HG02763 (cell line): ENCODE measurements around the gene UBA3.

Source experiments
- ATAC-seq: cut with Tn5 transposase; IDR thresholded peaks from one replicate; pipeline ENCODE4 v1.9.1; 2021; ENCODE audit warnings: mild to moderate bottlenecking, moderate library complexity; ENCODE audit not compliant: unreplicated experiment

Gene UBA3

GRCh38 chr3:69013253-69014021 is 66.7 kb downstream of the UBA3 start, which contains the start of gene EOGT:
Gene EOGT, minus strand, starts transcription at chr3:69013684. Its CDS starts 3,838 bp downstream, at chr3:69009846.
- ATAC-seq = peak; percentile 82

GRCh38 chr3:69012800-69013252 is 67.3 kb downstream of the UBA3 start:
- ATAC-seq = peak; percentile 41

GRCh38 chr3:69012100-69012799 is 67.9 kb downstream of the UBA3 start:
- ATAC-seq = no peak

- ATAC-seq = no peak
Observed at GRCh38 chr3:69011096-69011730, 69.0 kb downstream of the UBA3 start.

- ATAC-seq = no peak
Observed at GRCh38 chr3:69009559-69010410, 70.4 kb downstream of the UBA3 start.

- no peak for ATAC-seq
Observed at GRCh38 chr3:69008980-69009379, 71.2 kb downstream of the UBA3 start.

GRCh38 chr3:69005791-69006482 is 74.2 kb downstream of the UBA3 start:
- ATAC-seq = no peak

- no peak for ATAC-seq
Observed at GRCh38 chr3:69005071-69005790, 74.9 kb downstream of the UBA3 start.
